HG02623 (cell line): ENCODE data around the gene DSCAML1.
"Not testable (repeated sequence)": the region's sequence is repeated elsewhere in the genome, so short reads cannot be mapped to it uniquely, and the experiment has no call there.

Experiments used
- ATAC-seq: cut with Tn5 transposase; IDR thresholded peaks from one replicate; pipeline ENCODE4 v1.9.1; 2021; ENCODE audit warnings: moderate library complexity; ENCODE audit not compliant: unreplicated experiment

Gene DSCAML1

DNA sequence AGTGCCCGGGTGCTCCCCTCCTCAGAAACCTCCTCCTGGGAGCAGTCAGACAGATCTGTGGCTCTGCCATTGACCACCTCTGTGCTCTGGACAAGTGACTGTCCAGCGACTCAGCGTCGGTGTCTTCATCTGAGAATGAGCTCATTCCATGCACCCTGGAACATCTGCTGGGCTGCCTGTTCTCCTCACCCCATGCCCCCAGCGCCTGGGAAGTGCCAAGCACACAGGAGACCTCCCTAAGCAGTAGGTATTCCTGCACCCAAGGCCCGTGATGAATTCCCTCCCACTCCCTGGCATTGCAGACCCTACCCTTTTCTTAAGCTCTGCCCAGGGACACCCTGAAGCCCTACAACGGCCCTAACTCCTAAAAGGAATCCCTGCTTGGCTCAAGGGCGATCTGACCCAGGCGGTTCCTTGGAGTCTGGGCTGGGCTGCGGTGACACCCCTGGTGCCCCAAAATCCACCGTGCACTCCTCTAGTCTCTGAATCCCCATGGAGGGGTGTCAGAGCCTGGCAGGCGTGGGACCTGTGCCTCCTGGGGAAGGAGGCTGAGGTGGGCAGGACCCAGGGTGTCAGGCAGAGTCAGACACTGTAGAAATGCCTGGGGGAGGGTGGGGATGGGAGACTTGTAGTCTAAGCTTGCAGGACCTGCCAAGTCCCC is 377.4 kb downstream of the DSCAML1 start:
- ATAC-seq, result no peak

DNA sequence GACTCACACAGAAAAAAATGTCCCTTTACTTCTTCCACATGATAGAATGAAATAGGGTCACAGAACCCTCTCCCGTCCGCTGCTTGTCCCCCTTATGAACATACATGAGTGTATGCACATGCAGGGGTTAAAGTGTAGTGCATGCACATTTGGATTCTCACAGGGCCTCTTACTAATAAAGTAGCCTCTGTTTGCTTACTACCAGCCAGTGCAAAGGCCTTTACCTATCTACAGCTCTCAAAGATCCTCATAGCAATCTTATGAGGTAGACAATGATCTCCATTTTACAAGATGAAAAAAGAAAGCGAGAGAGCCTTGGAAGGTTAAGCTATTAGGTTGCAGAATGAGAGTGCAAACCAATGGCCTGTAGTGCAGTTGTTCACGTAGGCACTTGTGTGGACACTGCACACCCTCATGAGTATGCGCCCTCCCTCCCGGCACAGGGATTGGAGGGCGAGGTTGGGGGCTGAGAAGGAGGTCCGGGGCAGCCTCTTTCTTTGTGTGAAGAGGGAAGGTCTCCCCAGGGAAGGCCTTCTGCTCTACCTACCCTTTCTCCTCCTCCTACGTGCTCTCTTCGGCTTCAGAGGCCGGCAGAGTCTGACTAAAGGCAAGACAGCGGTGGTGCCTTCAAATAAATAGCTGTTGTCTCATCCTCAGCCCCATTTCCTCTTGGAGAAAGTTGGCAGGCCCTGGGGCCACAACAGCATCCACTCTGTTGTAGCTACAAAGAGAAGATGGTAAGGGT is 378.1 kb downstream of the DSCAML1 start:
- no peak for ATAC-seq

DNA sequence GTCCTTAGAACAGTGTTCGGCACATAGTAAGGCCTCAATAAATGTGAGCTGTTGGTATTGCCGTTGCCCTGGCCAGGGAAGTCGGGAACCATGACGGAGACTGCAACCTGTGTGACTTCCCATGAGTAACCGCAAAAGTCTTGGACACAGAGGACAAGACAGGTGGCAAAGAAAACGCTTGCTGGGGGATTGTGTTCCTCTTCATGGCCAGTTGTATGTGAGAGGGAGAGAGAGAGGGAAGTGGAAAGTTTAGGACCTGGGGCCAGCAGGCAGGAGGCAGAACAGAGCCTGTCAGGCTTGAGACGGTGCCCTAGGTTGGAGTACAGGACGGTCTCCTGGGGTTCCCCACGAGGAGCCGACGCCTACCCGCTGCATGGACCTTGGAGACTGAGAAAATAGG is 379.2 kb downstream of the DSCAML1 start:
- no peak for ATAC-seq

GRCh38 chr11:117417342-117417741 is 379.7 kb downstream of the DSCAML1 start:
- no peak for ATAC-seq

GRCh38 chr11:117415358-117415896 is 381.6 kb downstream of the DSCAML1 start:
- no peak for ATAC-seq

GRCh38 chr11:117414724-117415123 is 382.3 kb downstream of the DSCAML1 start:
- ATAC-seq, result no peak

DNA sequence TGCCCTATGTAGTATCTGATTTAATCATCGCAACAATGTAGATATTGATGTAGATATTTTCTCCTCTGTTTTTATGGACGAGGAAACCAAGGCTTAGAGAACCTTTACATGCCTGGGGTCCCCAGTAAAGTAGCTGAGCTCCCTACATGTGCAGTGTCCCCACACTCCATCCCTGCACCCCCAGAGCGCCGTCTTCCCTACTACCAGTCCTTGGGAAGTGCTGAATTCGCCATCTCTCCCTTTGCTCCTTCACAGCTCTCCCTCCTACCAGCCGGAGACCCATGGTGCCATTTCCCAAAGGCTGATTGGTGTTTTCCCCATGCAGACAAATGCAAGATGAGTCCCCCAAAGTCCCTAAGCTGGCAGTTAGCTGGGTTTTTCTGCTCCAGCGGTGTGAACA is 383.4 kb downstream of the DSCAML1 start:
- no peak for ATAC-seq

GRCh38 chr11:117412653-117413275 is 384.3 kb downstream of the DSCAML1 start:
- no peak for ATAC-seq

GRCh38 chr11:117412176-117412575 is 384.8 kb downstream of the DSCAML1 start:
- ATAC-seq, result no peak

GRCh38 chr11:117411736-117412135 is 385.3 kb downstream of the DSCAML1 start:
- ATAC-seq, result no peak

- no peak for ATAC-seq
Observed at GRCh38 chr11:117410861-117411710, 385.9 kb downstream of the DSCAML1 start.

GRCh38 chr11:117410238-117410637 is 386.8 kb downstream of the DSCAML1 start:
- no peak for ATAC-seq

GRCh38 chr11:117409511-117409910 is 387.5 kb downstream of the DSCAML1 start:
- ATAC-seq, result no peak

DNA sequence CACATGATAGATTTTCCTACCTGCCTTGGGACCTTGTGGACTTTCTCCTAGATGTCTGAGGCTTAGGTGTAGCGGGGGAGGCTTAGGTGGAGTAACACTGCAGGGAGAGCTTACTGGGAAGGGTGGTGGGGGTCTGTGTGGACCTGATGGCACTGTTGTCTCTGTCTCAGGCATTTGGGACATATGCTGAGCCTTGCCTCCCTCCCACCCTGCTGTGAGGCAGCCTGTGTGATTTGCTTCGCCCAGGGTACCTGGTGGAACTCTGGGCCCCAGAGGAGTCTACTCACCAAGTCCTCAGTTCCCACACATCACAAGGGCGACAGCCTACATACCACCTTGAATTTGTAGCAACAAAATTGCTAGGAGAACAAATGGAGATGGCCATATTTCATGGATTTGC is 388.7 kb downstream of the DSCAML1 start:
- no peak for ATAC-seq

- no peak for ATAC-seq
Observed at GRCh38 chr11:117407016-117407415, 390.0 kb downstream of the DSCAML1 start.

GRCh38 chr11:117405898-117406297 is 391.1 kb downstream of the DSCAML1 start:
- not testable (repeated sequence) for ATAC-seq

GRCh38 chr11:117399100-117399840 is 397.7 kb downstream of the DSCAML1 start:
- not testable (repeated sequence) for ATAC-seq

- ATAC-seq, result not testable (repeated sequence)
Observed at GRCh38 chr11:117398618-117399017, 398.4 kb downstream of the DSCAML1 start.

DNA sequence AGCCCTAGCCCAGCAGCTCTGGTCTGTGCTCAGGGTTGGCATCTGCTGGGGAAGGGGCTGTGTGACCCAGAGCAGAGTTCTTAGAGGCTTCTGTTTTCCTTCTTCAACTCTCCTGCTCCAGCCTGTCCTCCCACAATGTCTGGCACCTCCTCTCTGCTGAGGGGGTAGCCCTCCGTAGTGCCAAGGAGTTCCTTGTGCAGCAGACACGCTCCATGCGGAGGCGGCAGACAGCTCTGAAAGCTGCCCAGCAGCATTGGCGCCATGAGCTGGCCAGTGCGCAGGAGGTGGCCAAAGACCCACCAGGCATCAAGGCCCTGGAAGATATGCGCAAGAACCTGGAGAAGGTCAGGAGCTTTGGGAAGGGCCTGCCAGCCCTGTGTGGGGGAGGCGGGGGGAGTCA is 400.0 kb downstream of the DSCAML1 start:
- ATAC-seq, result no peak

GRCh38 chr11:117395476-117395875 is 401.5 kb downstream of the DSCAML1 start:
- no peak for ATAC-seq
